ENCODE results near the gene FGGY. TPM values are rescaled to one million over a fixed set of nuclear protein-coding genes. Genes with fewer than 3 reads are reported as not detected.
A peak's percentile ranks its signal among the peaks of the same experiment; 100 is the strongest.

The FGGY gene
- total RNA-seq, 1 experiment from 2014 or later = 12.0 TPM

DNA sequence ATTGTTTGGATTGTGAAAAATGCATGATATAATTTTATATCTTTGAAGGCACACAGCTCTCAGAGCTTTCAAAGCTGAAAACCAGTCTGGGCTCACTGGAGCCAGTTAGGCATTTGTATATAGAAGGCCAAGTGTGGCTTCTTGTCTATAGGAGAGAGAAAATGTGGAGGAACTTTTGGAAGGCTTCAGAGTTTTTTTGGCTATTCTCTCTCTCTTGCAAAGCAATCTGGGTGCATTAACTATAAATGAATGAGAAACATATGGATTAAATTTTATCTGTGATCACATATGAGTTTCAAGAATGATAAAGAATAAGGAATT is 301.2 kb downstream of the FGGY start:
- Mint-ChIP-seq H3K4me3 (no peak overlapping the region), H3K4me1 (peaks cover 13% of the 10 kb centered on the region), H3K27ac (no peak overlapping the region), H3K27me3 (ENCODE audit: low read depth) (no peaks in the 10 kb centered on the region), H3K36me3 (no peaks in the 10 kb centered on the region), H3K9me3 (no peaks in the 10 kb centered on the region)
- POLR2A ChIA-PET = no interaction called here
- ATAC-seq = no peak
- no peak for DNase-seq (ENCODE audit: low spot score)
- CTCF ChIA-PET = no interaction called here
- TF ChIP-seq, protein P1, sequence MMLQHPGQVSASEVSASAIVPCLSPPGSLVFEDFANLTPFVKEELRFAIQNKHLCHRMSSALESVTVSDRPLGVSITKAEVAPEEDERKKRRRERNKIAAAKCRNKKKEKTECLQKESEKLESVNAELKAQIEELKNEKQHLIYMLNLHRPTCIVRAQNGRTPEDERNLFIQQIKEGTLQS (CRISPR knock-in tag; conservative IDR thresholded peaks at IDR 0.05) = no peak
- TF ChIP-seq NR3C1 (CRISPR knock-in tag; conservative IDR thresholded peaks at IDR 0.05; ENCODE audit: low read depth) = no peak
- TF ChIP-seq, protein P2, sequence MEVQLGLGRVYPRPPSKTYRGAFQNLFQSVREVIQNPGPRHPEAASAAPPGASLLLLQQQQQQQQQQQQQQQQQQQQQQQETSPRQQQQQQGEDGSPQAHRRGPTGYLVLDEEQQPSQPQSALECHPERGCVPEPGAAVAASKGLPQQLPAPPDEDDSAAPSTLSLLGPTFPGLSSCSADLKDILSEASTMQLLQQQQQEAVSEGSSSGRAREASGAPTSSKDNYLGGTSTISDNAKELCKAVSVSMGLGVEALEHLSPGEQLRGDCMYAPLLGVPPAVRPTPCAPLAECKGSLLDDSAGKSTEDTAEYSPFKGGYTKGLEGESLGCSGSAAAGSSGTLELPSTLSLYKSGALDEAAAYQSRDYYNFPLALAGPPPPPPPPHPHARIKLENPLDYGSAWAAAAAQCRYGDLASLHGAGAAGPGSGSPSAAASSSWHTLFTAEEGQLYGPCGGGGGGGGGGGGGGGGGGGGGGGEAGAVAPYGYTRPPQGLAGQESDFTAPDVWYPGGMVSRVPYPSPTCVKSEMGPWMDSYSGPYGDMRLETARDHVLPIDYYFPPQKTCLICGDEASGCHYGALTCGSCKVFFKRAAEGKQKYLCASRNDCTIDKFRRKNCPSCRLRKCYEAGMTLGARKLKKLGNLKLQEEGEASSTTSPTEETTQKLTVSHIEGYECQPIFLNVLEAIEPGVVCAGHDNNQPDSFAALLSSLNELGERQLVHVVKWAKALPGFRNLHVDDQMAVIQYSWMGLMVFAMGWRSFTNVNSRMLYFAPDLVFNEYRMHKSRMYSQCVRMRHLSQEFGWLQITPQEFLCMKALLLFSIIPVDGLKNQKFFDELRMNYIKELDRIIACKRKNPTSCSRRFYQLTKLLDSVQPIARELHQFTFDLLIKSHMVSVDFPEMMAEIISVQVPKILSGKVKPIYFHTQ (CRISPR knock-in tag; IDR thresholded peaks at IDR 0.05) = no peak
- TF ChIP-seq CREM (CRISPR knock-in tag; IDR thresholded peaks at IDR 0.05) = no peak
- TF ChIP-seq, protein P3, sequence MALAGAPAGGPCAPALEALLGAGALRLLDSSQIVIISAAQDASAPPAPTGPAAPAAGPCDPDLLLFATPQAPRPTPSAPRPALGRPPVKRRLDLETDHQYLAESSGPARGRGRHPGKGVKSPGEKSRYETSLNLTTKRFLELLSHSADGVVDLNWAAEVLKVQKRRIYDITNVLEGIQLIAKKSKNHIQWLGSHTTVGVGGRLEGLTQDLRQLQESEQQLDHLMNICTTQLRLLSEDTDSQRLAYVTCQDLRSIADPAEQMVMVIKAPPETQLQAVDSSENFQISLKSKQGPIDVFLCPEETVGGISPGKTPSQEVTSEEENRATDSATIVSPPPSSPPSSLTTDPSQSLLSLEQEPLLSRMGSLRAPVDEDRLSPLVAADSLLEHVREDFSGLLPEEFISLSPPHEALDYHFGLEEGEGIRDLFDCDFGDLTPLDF (CRISPR knock-in tag; IDR thresholded peaks at IDR 0.05) = no peak
- no peak for TF ChIP-seq JUN (CRISPR knock-in tag; IDR thresholded peaks at IDR 0.05)
- TF ChIP-seq ESRRA (CRISPR knock-in tag; IDR thresholded peaks at IDR 0.05; ENCODE audit: borderline replicate concordance) = no peak
- no peak for TF ChIP-seq ZNF671 (CRISPR knock-in tag; IDR thresholded peaks at IDR 0.05)
- TF ChIP-seq SMAD3 (CRISPR knock-in tag; IDR thresholded peaks at IDR 0.05; ENCODE audit: borderline replicate concordance) = no peak
- TF ChIP-seq ATF1 (CRISPR knock-in tag; IDR thresholded peaks at IDR 0.05) = no peak
- TF ChIP-seq ZNF416 (CRISPR knock-in tag; IDR thresholded peaks at IDR 0.05) = no peak

DNA sequence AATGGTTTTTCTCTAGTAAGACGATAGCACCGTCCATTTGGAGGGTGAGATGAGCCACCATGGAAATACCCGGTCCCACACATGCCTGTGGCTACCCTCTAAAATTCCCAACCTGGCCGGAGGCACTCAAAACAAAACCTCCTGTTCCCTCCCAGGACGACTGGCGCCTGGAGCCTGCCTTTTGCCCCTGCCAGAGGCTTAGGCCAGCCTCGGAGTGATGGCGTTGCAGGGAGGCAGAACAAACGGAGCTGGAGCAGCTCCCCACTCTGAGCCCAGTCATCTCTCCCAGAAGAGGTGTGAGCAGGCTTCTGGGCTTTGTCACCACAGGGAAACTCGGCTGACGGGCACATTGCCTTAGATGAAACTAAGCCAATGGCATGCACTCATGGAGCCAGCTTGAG is 304.1 kb downstream of the FGGY start:
- CTCF ChIA-PET = no interaction called here
- Mint-ChIP-seq H3K9me3 (no peaks in the 10 kb centered on the region), H3K36me3 (no peaks in the 10 kb centered on the region), H3K4me3 (no peak overlapping the region), H3K4me1 (peaks cover 11% of the 10 kb centered on the region), H3K27ac (no peak overlapping the region), H3K27me3 (ENCODE audit: low read depth) (no peaks in the 10 kb centered on the region)
- ATAC-seq (peak; percentile 36; the same call in 1 of the 2 replicates), DNase-seq (ENCODE audit: low spot score) (no peak)
- POLR2A ChIA-PET = no interaction called here
- TF ChIP-seq, protein P4, sequence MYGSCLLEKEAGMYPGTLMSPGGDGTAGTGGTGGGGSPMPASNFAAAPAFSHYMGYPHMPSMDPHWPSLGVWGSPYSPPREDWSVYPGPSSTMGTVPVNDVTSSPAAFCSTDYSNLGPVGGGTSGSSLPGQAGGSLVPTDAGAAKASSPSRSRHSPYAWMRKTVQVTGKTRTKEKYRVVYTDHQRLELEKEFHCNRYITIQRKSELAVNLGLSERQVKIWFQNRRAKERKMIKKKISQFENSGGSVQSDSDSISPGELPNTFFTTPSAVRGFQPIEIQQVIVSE (CRISPR knock-in tag; IDR thresholded peaks at IDR 0.05; ENCODE audit: borderline replicate concordance) = no peak
- TF ChIP-seq FOXJ3 (CRISPR knock-in tag; IDR thresholded peaks at IDR 0.05; ENCODE audit: borderline replicate concordance) (no peak), FOXK1 (CRISPR knock-in tag; IDR thresholded peaks at IDR 0.05) (no peak), JUN (CRISPR knock-in tag; IDR thresholded peaks at IDR 0.05) (no peak)
- TF ChIP-seq, protein P3 (CRISPR knock-in tag; IDR thresholded peaks at IDR 0.05) = no peak
- TF ChIP-seq, protein P5, sequence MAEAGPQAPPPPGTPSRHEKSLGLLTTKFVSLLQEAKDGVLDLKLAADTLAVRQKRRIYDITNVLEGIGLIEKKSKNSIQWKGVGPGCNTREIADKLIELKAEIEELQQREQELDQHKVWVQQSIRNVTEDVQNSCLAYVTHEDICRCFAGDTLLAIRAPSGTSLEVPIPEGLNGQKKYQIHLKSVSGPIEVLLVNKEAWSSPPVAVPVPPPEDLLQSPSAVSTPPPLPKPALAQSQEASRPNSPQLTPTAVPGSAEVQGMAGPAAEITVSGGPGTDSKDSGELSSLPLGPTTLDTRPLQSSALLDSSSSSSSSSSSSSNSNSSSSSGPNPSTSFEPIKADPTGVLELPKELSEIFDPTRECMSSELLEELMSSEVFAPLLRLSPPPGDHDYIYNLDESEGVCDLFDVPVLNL (CRISPR knock-in tag; IDR thresholded peaks at IDR 0.05; ENCODE audit: borderline replicate concordance, low read depth) = no peak

DNA sequence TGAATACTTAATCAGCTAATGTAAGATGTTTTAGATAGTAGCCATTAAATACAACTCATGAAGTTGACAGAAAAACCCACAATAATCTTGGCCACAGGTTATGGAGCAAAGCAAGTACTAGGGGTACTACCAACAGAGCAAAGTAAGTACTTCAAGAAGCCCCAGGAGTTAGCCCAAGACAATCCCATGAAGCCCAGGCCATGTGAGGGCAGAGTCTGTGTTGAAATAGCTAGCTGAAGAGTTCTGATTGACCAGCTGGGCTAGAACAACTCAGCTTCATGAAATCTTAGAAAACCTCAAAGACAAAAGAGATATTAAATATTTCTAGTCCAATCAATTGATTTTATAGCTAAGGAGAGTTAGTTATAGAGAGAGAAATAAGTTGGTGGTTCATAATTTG is 304.9 kb downstream of the FGGY start:
- Mint-ChIP-seq H3K9me3 (no peaks in the 10 kb centered on the region), H3K36me3 (no peaks in the 10 kb centered on the region), H3K4me3 (no peak overlapping the region), H3K27me3 (ENCODE audit: low read depth) (no peaks in the 10 kb centered on the region), H3K27ac (no peak overlapping the region), H3K4me1 (peaks cover 11% of the 10 kb centered on the region)
- POLR2A ChIA-PET = no interaction called here
- no peak for DNase-seq (ENCODE audit: low spot score)
- CTCF ChIA-PET = interaction anchor here (0.8 kb wide), 1 partner anchor 901 kb away, joined by 3 read pairs; no protein-coding TSS in a partner anchor
- ATAC-seq = no peak
- TF ChIP-seq, protein P4 (CRISPR knock-in tag; IDR thresholded peaks at IDR 0.05; ENCODE audit: borderline replicate concordance) = no peak
- no peak for TF ChIP-seq ZNF121 (CRISPR knock-in tag; IDR thresholded peaks at IDR 0.05)
- TF ChIP-seq, protein P6, sequence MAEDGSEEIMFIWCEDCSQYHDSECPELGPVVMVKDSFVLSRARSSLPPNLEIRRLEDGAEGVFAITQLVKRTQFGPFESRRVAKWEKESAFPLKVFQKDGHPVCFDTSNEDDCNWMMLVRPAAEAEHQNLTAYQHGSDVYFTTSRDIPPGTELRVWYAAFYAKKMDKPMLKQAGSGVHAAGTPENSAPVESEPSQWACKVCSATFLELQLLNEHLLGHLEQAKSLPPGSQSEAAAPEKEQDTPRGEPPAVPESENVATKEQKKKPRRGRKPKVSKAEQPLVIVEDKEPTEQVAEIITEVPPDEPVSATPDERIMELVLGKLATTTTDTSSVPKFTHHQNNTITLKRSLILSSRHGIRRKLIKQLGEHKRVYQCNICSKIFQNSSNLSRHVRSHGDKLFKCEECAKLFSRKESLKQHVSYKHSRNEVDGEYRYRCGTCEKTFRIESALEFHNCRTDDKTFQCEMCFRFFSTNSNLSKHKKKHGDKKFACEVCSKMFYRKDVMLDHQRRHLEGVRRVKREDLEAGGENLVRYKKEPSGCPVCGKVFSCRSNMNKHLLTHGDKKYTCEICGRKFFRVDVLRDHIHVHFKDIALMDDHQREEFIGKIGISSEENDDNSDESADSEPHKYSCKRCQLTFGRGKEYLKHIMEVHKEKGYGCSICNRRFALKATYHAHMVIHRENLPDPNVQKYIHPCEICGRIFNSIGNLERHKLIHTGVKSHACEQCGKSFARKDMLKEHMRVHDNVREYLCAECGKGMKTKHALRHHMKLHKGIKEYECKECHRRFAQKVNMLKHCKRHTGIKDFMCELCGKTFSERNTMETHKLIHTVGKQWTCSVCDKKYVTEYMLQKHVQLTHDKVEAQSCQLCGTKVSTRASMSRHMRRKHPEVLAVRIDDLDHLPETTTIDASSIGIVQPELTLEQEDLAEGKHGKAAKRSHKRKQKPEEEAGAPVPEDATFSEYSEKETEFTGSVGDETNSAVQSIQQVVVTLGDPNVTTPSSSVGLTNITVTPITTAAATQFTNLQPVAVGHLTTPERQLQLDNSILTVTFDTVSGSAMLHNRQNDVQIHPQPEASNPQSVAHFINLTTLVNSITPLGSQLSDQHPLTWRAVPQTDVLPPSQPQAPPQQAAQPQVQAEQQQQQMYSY (CRISPR knock-in tag; IDR thresholded peaks at IDR 0.05) = no peak
- TF ChIP-seq, protein P7, sequence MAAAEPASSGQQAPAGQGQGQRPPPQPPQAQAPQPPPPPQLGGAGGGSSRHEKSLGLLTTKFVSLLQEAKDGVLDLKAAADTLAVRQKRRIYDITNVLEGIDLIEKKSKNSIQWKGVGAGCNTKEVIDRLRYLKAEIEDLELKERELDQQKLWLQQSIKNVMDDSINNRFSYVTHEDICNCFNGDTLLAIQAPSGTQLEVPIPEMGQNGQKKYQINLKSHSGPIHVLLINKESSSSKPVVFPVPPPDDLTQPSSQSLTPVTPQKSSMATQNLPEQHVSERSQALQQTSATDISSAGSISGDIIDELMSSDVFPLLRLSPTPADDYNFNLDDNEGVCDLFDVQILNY (CRISPR knock-in tag; IDR thresholded peaks at IDR 0.05) = no peak
- TF ChIP-seq, protein P8, sequence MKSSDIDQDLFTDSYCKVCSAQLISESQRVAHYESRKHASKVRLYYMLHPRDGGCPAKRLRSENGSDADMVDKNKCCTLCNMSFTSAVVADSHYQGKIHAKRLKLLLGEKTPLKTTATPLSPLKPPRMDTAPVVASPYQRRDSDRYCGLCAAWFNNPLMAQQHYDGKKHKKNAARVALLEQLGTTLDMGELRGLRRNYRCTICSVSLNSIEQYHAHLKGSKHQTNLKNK (CRISPR knock-in tag; IDR thresholded peaks at IDR 0.05) = no peak

All from WTC11 (cell line).